ENCODE measurements around the gene VRK1.
"Not testable (repeated sequence)": the region's sequence is repeated elsewhere in the genome, so short reads cannot be mapped to it uniquely, and the experiment has no call there.

Gene VRK1

GRCh38 chr14:96796851-96797581, at the start of gene VRK1:
TSS of gene VRK1 (plus strand) at chr14:96797382. CDS start at chr14:96833472, 36,090 bp downstream.
- peak; percentile 91 for DNase-seq

- no peak for DNase-seq
Measured at GRCh38 chr14:96747608-96748007, 49.6 kb upstream of the VRK1 start.

- no peak for DNase-seq
Measured at GRCh38 chr14:96748362-96748761, 48.8 kb upstream of the VRK1 start.

GRCh38 chr14:96751505-96751904, 45.7 kb upstream of the VRK1 start:
- DNase-seq = no peak

GRCh38 chr14:96752125-96752524, 45.1 kb upstream of the VRK1 start:
- no peak for DNase-seq

- no peak for DNase-seq
Measured at GRCh38 chr14:96752594-96752993, 44.6 kb upstream of the VRK1 start.

GRCh38 chr14:96754162-96754844, 42.9 kb upstream of the VRK1 start:
- no peak for DNase-seq

GRCh38 chr14:96754845-96755184, 42.4 kb upstream of the VRK1 start:
- DNase-seq = no peak

- no peak for DNase-seq
Measured at GRCh38 chr14:96756745-96757144, 40.4 kb upstream of the VRK1 start.

- DNase-seq = no peak
Measured at GRCh38 chr14:96757456-96757855, 39.7 kb upstream of the VRK1 start.

GRCh38 chr14:96761066-96761465, 36.1 kb upstream of the VRK1 start:
- DNase-seq = no peak

GRCh38 chr14:96762650-96763049, 34.5 kb upstream of the VRK1 start:
- DNase-seq = no peak

GRCh38 chr14:96764012-96764411, 33.2 kb upstream of the VRK1 start:
- DNase-seq = no peak

- not testable (repeated sequence) for DNase-seq
Measured at GRCh38 chr14:96765205-96765604, 32.0 kb upstream of the VRK1 start.

GRCh38 chr14:96772929-96773328, 24.3 kb upstream of the VRK1 start:
- DNase-seq = no peak

GRCh38 chr14:96776791-96777190, 20.4 kb upstream of the VRK1 start:
- no peak for DNase-seq

GRCh38 chr14:96780500-96780899, 16.7 kb upstream of the VRK1 start:
- no peak for DNase-seq

GRCh38 chr14:96781371-96781770, 15.8 kb upstream of the VRK1 start:
- DNase-seq = no peak

GRCh38 chr14:96782436-96782835, 14.7 kb upstream of the VRK1 start:
- no peak for DNase-seq

- no peak for DNase-seq
Measured at GRCh38 chr14:96783043-96783914, 13.9 kb upstream of the VRK1 start.

GRCh38 chr14:96783915-96784224, 13.3 kb upstream of the VRK1 start:
- DNase-seq = no peak

- no peak for DNase-seq
Measured at GRCh38 chr14:96790186-96790585, 7.0 kb upstream of the VRK1 start.

- no peak for DNase-seq
Measured at GRCh38 chr14:96790706-96791105, 6.5 kb upstream of the VRK1 start.

- DNase-seq = no peak
Measured at GRCh38 chr14:96792003-96792402, 5.2 kb upstream of the VRK1 start.
